ENCODE measurements around the gene LINC00305.

LINC00305 gene

GRCh38 chr18:64148988-64149387 is at the start of gene LINC00305:
TSS of gene LINC00305 (minus strand) at chr18:64149088.
- no peak for TF ChIP-seq JUND (IDR thresholded peaks at IDR 0.05; ENCODE audit: low read depth)
- no peak for DNase-seq (ENCODE audit: low read depth in 1 of 2, low spot score in 1 of 2)
- in situ Hi-C loops (cut with HindIII; ENCODE audit: low pct_unique_long_range_greater_than_20kb, low sequenced_read_pairs), result no loop called here

- in situ Hi-C loops (cut with HindIII; ENCODE audit: low pct_unique_long_range_greater_than_20kb, low sequenced_read_pairs), result no loop called here
- TF ChIP-seq JUND (IDR thresholded peaks at IDR 0.05; ENCODE audit: low read depth), result no peak
Measured at GRCh38 chr18:64191069-64191468, 42.2 kb upstream of the LINC00305 start.

DNA sequence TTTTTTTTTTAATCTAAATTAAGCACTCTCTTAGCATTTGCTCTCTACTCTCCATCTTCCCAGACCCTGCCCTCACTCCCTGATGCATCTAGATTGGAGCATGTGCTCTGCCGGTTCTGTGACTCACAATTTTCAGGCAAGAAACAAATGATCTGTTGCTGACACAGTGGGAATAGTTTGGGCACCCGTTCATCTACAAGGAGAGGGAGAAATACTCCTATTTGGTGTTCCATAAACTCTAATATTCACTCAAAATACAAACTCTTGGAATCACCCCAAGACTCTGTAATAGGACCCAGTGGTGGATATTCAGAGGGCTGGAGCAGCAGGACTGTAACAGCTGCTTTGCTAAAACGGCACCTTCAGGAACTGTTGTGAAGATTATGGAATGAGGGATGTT is 37.1 kb upstream of the LINC00305 start:
- no peak for DNase-seq (ENCODE audit: low read depth in 1 of 2, low spot score in 1 of 2)

More at GRCh38 chr18:64191069-64191468, 42.2 kb upstream of the LINC00305 start:
- DNase-seq (ENCODE audit: low read depth in 1 of 2, low spot score in 1 of 2), result no peak

GRCh38 chr18:64183665-64184064 is 34.8 kb upstream of the LINC00305 start:
- TF ChIP-seq JUND (IDR thresholded peaks at IDR 0.05; ENCODE audit: low read depth), result no peak
- DNase-seq (ENCODE audit: low read depth in 1 of 2, low spot score in 1 of 2), result no peak
- in situ Hi-C loops (cut with HindIII; ENCODE audit: low pct_unique_long_range_greater_than_20kb, low sequenced_read_pairs), result no loop called here

More for the DNA sequence above, 37.1 kb upstream of the LINC00305 start:
- in situ Hi-C loops (cut with HindIII; ENCODE audit: low pct_unique_long_range_greater_than_20kb, low sequenced_read_pairs), result no loop called here
- TF ChIP-seq JUND (IDR thresholded peaks at IDR 0.05; ENCODE audit: low read depth), result no peak

DNA sequence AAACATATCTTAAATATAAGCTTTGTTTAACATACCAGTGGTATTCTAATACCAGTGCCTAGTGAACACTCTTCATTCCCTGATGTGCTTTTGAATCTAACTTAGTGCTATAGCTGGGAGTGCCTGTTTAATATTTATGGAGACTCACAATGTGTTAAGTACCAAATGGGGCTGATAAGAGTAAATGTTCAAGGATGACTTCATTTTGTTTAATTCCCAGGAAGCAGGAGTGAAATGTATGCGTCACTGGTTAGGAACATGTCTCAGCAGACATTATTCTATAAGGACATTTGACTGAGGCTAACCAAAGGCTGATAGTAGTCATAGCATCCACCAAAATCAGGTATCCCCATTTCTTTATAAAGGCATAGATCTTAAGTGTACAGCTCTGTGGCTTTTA is 31.7 kb upstream of the LINC00305 start:
- no peak for DNase-seq (ENCODE audit: low read depth in 1 of 2, low spot score in 1 of 2)
- in situ Hi-C loops (cut with HindIII; ENCODE audit: low pct_unique_long_range_greater_than_20kb, low sequenced_read_pairs), result no loop called here
- TF ChIP-seq JUND (IDR thresholded peaks at IDR 0.05; ENCODE audit: low read depth), result no peak

DNA sequence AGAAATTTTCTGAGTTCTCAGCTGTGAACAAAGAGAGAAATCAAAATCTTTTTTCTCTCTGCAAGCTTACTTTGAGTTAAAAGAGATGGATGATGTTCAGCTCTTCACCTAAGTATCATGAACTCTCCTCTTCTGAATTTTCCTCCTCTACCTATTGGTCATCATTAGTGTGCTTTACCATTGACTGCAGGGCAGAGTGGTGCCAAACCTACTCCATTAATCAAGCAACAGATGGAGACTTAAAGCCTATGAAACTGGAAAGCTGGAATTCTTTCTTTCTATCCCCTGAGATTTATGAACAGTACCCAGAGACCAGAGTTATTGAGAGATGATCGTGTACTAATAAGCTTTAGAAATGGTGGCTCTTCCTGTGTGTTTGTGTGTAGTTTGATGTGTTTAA is 31.3 kb upstream of the LINC00305 start:
- in situ Hi-C loops (cut with HindIII; ENCODE audit: low pct_unique_long_range_greater_than_20kb, low sequenced_read_pairs), result no loop called here
- DNase-seq (ENCODE audit: low read depth in 1 of 2, low spot score in 1 of 2), result no peak
- TF ChIP-seq JUND (IDR thresholded peaks at IDR 0.05; ENCODE audit: low read depth), result no peak

DNA sequence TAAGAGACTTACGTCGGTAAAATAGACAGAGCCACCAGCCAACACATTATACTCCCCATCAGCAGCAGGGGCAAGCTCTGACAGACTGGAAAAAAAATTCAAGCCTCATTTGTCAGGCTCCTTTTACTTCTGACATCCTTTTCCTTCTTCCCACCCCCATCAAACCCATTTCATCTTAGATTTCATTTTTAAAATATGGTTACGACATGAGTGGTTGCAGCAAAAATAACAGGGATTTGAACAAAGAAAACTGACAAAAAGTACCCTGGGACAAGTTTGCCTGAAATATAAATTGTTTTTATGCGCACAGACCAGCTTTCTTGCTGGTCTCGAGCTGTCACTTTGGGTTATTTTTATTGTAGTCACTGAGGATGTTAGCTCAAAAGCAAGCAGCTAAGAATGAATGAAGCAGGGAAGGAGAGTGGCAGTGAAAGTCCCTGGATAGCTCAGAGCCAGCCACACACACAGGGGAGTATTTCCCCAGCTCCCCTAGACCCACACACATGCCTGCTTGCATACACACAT is 30.7 kb upstream of the LINC00305 start:
- no peak for TF ChIP-seq JUND (IDR thresholded peaks at IDR 0.05; ENCODE audit: low read depth)
- no peak for DNase-seq (ENCODE audit: low read depth in 1 of 2, low spot score in 1 of 2)
- in situ Hi-C loops (cut with HindIII; ENCODE audit: low pct_unique_long_range_greater_than_20kb, low sequenced_read_pairs), result no loop called here

DNA sequence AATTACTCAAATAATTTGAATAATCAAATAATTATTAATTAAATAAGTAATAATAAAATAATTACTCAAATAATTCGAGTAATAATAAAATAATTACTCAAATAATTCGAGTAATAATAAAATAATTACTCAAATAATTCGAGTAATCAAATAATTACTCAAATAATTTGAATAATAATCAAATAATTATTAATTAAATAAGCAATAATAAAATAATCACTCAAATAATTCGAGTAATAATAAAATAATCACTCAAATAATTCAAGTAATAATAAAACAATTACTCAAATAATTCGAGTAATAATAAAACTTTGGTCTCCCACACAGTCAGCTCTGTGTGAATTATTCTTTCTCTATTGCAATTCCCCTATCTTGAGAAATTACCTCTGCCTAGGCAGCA is 30.0 kb upstream of the LINC00305 start:
- no peak for DNase-seq (ENCODE audit: low read depth in 1 of 2, low spot score in 1 of 2)
- TF ChIP-seq JUND (IDR thresholded peaks at IDR 0.05; ENCODE audit: low read depth), result no peak
- in situ Hi-C loops (cut with HindIII; ENCODE audit: low pct_unique_long_range_greater_than_20kb, low sequenced_read_pairs), result no loop called here

DNA sequence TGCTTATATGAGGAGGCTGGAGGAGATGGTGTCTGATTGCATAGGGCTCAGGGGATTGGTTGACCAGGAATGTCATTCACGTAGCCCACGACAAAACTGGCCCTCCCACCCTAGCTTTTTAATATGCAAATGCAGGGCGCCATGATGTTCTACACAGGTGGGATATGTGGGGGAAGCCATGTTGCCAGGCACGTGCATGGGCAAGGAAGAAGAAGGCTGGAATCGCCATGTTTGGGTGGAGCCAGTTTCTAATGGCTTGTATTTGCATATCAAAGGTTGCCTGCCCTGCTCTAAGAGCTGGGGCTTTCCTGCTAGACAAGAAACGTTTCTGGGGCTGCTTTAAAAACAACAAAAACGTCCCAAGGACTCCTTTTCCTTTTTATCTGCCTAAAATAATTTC is 26.5 kb upstream of the LINC00305 start:
- no peak for TF ChIP-seq JUND (IDR thresholded peaks at IDR 0.05; ENCODE audit: low read depth)
- no peak for DNase-seq (ENCODE audit: low read depth in 1 of 2, low spot score in 1 of 2)
- in situ Hi-C loops (cut with HindIII; ENCODE audit: low pct_unique_long_range_greater_than_20kb, low sequenced_read_pairs), result no loop called here

- in situ Hi-C loops (cut with HindIII; ENCODE audit: low pct_unique_long_range_greater_than_20kb, low sequenced_read_pairs), result no loop called here
- TF ChIP-seq JUND (IDR thresholded peaks at IDR 0.05; ENCODE audit: low read depth), result no peak
Measured at GRCh38 chr18:64171576-64171975, 22.7 kb upstream of the LINC00305 start.

DNA sequence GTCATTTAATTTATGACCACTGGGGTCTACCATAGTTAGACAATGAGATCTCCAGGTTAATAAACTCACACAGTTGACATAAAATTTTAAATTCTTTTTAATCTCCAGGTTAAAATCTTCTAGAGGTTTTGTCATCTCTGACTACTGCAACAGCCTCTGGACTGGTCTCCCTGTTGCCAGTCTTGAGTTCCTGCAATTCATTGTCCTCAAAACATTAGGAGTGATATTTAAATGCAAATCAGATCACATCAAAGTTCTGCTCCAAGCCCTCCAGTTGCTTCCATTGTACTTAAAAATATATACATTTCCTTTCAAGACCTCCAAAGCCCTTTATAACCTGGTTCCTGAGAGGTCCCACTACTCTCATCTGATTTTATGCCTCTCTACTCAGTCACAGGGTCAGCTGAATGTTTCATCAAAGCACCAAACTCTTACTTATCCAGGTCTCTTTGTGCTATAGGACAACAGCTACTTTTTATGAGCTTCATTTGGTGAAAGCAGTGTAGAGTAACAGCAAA is 18.6 kb upstream of the LINC00305 start:
- in situ Hi-C loops (cut with HindIII; ENCODE audit: low pct_unique_long_range_greater_than_20kb, low sequenced_read_pairs), result no loop called here
- DNase-seq (ENCODE audit: low read depth in 1 of 2, low spot score in 1 of 2), result no peak
- TF ChIP-seq JUND (IDR thresholded peaks at IDR 0.05; ENCODE audit: low read depth), result no peak

More at GRCh38 chr18:64171576-64171975, 22.7 kb upstream of the LINC00305 start:
- no peak for DNase-seq (ENCODE audit: low read depth in 1 of 2, low spot score in 1 of 2)

DNA sequence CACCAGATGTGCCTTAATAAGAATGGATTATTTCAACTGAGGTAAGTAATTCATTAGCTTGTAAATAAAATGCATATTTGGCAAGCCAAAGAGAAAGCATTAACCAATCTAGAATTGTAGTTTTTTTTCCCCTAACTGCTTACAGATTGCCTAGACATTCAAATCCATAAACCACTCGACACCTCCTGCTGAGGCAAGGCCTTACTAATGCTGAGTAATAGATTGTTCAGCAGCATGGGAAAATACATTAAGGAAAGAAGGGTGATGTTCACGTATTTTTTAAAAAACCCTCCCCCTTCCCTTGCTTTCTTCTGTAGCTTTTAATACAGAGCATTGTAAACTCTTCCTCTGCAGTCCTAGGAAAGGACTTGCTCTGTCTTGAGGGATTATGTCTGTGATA is 17.0 kb upstream of the LINC00305 start:
- in situ Hi-C loops (cut with HindIII; ENCODE audit: low pct_unique_long_range_greater_than_20kb, low sequenced_read_pairs), result no loop called here
- no peak for TF ChIP-seq JUND (IDR thresholded peaks at IDR 0.05; ENCODE audit: low read depth)
- DNase-seq (ENCODE audit: low read depth in 1 of 2, low spot score in 1 of 2), result no peak

GRCh38 chr18:64164883-64165282 is 16.0 kb upstream of the LINC00305 start:
- no peak for TF ChIP-seq JUND (IDR thresholded peaks at IDR 0.05; ENCODE audit: low read depth)
- in situ Hi-C loops (cut with HindIII; ENCODE audit: low pct_unique_long_range_greater_than_20kb, low sequenced_read_pairs), result no loop called here
- DNase-seq (ENCODE audit: low read depth in 1 of 2, low spot score in 1 of 2), result peak in 1 of 2 experiments; percentile 19

DNA sequence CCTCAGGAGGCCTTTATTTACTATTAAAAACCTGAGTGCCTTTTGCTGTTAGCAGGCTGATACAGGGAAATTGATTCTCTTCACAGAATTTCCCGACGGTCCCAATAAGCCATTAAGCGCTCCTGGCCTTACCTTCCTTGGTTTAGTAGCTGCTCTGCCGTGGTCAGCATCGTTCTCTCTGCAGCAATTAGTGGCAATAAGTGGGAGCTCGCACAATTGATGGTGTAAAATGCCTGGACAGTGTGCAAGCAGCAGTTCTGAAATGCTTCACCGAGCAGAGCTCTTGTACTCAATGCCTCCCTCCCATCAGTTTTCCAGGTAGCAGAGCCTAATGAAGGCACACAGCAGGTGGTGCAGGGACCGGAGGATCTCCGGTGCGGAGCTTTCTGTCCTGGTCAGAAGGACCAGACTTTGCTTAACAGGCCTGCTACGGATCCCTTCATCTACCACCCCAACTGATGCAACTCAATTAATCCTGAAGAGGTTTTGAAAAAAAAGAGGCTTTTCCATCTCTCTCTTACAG is 1.1 kb upstream of the LINC00305 start:
- TF ChIP-seq JUND (IDR thresholded peaks at IDR 0.05; ENCODE audit: low read depth), result no peak
- in situ Hi-C loops (cut with HindIII; ENCODE audit: low pct_unique_long_range_greater_than_20kb, low sequenced_read_pairs), result no loop called here
- DNase-seq (ENCODE audit: low read depth in 1 of 2, low spot score in 1 of 2), result no peak
